ENCODE measurements around the gene BCL11A. TPM values are rescaled to one million over a fixed set of nuclear protein-coding genes. Genes with fewer than 3 reads are reported as not detected.

BCL11A gene
- total and polyA plus RNA-seq, 2 of the 13 experiments (the other 11 are each of a cell fraction or from before 2014, with no cell fraction given) = not detected

- POLR2A ChIA-PET = no interaction called here
- in situ Hi-C loops (cut with HindIII; ENCODE audit: extremely low pct_ligation_motif_present, low pct_unique_long_range_greater_than_20kb) = no loop called here
- TF ChIP-seq ZNF629 (CRISPR knock-in tag; conservative IDR thresholded peaks at IDR 0.05) (no peak), RCOR2 (CRISPR knock-in tag; IDR thresholded peaks at IDR 0.05) (no peak), FOXM1 (CRISPR knock-in tag; IDR thresholded peaks at IDR 0.05) (no peak), SCMH1 (CRISPR knock-in tag; IDR thresholded peaks at IDR 0.05; ENCODE audit: borderline replicate concordance) (no peak), ZNF672 (CRISPR knock-in tag; IDR thresholded peaks at IDR 0.05) (no peak), ZNF546 (CRISPR knock-in tag; conservative IDR thresholded peaks at IDR 0.05) (no peak), MIER3 (CRISPR knock-in tag; IDR thresholded peaks at IDR 0.05; ENCODE audit: borderline replicate concordance) (no peak)
- TF ChIP-seq, protein P1, sequence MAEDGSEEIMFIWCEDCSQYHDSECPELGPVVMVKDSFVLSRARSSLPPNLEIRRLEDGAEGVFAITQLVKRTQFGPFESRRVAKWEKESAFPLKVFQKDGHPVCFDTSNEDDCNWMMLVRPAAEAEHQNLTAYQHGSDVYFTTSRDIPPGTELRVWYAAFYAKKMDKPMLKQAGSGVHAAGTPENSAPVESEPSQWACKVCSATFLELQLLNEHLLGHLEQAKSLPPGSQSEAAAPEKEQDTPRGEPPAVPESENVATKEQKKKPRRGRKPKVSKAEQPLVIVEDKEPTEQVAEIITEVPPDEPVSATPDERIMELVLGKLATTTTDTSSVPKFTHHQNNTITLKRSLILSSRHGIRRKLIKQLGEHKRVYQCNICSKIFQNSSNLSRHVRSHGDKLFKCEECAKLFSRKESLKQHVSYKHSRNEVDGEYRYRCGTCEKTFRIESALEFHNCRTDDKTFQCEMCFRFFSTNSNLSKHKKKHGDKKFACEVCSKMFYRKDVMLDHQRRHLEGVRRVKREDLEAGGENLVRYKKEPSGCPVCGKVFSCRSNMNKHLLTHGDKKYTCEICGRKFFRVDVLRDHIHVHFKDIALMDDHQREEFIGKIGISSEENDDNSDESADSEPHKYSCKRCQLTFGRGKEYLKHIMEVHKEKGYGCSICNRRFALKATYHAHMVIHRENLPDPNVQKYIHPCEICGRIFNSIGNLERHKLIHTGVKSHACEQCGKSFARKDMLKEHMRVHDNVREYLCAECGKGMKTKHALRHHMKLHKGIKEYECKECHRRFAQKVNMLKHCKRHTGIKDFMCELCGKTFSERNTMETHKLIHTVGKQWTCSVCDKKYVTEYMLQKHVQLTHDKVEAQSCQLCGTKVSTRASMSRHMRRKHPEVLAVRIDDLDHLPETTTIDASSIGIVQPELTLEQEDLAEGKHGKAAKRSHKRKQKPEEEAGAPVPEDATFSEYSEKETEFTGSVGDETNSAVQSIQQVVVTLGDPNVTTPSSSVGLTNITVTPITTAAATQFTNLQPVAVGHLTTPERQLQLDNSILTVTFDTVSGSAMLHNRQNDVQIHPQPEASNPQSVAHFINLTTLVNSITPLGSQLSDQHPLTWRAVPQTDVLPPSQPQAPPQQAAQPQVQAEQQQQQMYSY (CRISPR knock-in tag; IDR thresholded peaks at IDR 0.05) = no peak
- TF ChIP-seq, protein P2, sequence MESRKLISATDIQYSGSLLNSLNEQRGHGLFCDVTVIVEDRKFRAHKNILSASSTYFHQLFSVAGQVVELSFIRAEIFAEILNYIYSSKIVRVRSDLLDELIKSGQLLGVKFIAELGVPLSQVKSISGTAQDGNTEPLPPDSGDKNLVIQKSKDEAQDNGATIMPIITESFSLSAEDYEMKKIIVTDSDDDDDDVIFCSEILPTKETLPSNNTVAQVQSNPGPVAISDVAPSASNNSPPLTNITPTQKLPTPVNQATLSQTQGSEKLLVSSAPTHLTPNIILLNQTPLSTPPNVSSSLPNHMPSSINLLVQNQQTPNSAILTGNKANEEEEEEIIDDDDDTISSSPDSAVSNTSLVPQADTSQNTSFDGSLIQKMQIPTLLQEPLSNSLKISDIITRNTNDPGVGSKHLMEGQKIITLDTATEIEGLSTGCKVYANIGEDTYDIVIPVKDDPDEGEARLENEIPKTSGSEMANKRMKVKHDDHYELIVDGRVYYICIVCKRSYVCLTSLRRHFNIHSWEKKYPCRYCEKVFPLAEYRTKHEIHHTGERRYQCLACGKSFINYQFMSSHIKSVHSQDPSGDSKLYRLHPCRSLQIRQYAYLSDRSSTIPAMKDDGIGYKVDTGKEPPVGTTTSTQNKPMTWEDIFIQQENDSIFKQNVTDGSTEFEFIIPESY (CRISPR knock-in tag; IDR thresholded peaks at IDR 0.05) = no peak
- TF ChIP-seq, protein P3, sequence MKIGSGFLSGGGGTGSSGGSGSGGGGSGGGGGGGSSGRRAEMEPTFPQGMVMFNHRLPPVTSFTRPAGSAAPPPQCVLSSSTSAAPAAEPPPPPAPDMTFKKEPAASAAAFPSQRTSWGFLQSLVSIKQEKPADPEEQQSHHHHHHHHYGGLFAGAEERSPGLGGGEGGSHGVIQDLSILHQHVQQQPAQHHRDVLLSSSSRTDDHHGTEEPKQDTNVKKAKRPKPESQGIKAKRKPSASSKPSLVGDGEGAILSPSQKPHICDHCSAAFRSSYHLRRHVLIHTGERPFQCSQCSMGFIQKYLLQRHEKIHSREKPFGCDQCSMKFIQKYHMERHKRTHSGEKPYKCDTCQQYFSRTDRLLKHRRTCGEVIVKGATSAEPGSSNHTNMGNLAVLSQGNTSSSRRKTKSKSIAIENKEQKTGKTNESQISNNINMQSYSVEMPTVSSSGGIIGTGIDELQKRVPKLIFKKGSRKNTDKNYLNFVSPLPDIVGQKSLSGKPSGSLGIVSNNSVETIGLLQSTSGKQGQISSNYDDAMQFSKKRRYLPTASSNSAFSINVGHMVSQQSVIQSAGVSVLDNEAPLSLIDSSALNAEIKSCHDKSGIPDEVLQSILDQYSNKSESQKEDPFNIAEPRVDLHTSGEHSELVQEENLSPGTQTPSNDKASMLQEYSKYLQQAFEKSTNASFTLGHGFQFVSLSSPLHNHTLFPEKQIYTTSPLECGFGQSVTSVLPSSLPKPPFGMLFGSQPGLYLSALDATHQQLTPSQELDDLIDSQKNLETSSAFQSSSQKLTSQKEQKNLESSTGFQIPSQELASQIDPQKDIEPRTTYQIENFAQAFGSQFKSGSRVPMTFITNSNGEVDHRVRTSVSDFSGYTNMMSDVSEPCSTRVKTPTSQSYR (CRISPR knock-in tag; IDR thresholded peaks at IDR 0.05; ENCODE audit: borderline replicate concordance) = no peak
- TF ChIP-seq, protein P4, sequence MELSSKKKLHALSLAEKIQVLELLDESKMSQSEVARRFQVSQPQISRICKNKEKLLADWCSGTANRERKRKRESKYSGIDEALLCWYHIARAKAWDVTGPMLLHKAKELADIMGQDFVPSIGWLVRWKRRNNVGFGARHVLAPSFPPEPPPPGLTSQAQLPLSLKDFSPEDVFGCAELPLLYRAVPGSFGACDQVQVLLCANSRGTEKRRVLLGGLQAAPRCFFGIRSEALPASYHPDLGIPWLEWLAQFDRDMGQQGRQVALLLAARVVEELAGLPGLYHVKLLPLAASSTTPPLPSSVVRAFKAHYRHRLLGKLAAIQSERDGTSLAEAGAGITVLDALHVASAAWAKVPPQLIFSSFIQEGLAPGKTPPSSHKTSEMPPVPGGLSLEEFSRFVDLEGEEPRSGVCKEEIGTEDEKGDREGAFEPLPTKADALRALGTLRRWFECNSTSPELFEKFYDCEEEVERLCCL (CRISPR knock-in tag; IDR thresholded peaks at IDR 0.05; ENCODE audit: borderline replicate concordance) = no peak
- TF ChIP-seq, protein P5, sequence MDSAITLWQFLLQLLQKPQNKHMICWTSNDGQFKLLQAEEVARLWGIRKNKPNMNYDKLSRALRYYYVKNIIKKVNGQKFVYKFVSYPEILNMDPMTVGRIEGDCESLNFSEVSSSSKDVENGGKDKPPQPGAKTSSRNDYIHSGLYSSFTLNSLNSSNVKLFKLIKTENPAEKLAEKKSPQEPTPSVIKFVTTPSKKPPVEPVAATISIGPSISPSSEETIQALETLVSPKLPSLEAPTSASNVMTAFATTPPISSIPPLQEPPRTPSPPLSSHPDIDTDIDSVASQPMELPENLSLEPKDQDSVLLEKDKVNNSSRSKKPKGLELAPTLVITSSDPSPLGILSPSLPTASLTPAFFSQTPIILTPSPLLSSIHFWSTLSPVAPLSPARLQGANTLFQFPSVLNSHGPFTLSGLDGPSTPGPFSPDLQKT (CRISPR knock-in tag; IDR thresholded peaks at IDR 0.05; ENCODE audit: borderline replicate concordance) = no peak
Observed at GRCh38 chr2:60429681-60430080, 123.8 kb downstream of the BCL11A start.

More at GRCh38 chr2:60429681-60430080, 123.8 kb downstream of the BCL11A start:
- no peaks in the 10 kb centered on the region for H3K79me2 ChIP-seq (ENCODE audit: insufficient read depth, low read length)
- no peak for FAIRE-seq
- no peaks in the 10 kb centered on the region for H3K36me3 ChIP-seq (replicated peaks in 1 of 2; ENCODE audit: control insufficient read depth in 1 of 2, insufficient read depth in 2 of 2, low read length in 2 of 2)
- no peak overlapping the region for H3K4me2 ChIP-seq (ENCODE audit: low read depth, low read length)
- peak; percentile 50 for ATAC-seq
- 0 out of 2 replicates have a peak, but pooled peaks cover 4% of the 10 kb centered on the region for H3K4me1 ChIP-seq (ENCODE audit: insufficient read depth, low read length)
- peaks cover 0 to 5% of the 10 kb centered on the region in 2 experiments; a peak in 2 of 5 replicates for H3K27me3 ChIP-seq (ENCODE audit: control insufficient read depth in 1 of 2, insufficient read depth in 2 of 2, low read length in 2 of 2)
- BruUV-seq (replicated peaks) = no TSS peak
- no peak overlapping the region for H3K4me3 ChIP-seq (replicated peaks in 1 of 3; ENCODE audit: insufficient read depth in 1 of 3, low read depth in 2 of 3, low read length in 3 of 3)
- intact Hi-C loops (cut with micrococcal nuclease; ENCODE audit: unreplicated experiment) = no loop called here
- no peak overlapping the region for H2AFZ ChIP-seq (ENCODE audit: low read length)
- WGBS (ENCODE audit: low lambda C conversion rate) = 11% methylated on average over 4 of the region's 4 CpGs
- H3K27ac ChIP-seq (ENCODE audit: extremely low read length, insufficient read depth, low read length) = no peak overlapping the region
- no peak overlapping the region for H3K9ac ChIP-seq (ENCODE audit: insufficient read depth, low read depth, low read length)
- H3K9me3 ChIP-seq (ENCODE audit: low read length) = no peaks in the 10 kb centered on the region
- DNase-seq (ENCODE audit: low spot score) = no peak
- H4K20me1 ChIP-seq (ENCODE audit: insufficient read depth, low read length) = no peaks in the 10 kb centered on the region
- CTCF ChIA-PET (ENCODE audit: low intra/inter-chr PET ratio, low total read pairs) = no interaction called here

Measured in HepG2 (cell line).